ENCODE measurements around the gene TTLL13.

DNA sequence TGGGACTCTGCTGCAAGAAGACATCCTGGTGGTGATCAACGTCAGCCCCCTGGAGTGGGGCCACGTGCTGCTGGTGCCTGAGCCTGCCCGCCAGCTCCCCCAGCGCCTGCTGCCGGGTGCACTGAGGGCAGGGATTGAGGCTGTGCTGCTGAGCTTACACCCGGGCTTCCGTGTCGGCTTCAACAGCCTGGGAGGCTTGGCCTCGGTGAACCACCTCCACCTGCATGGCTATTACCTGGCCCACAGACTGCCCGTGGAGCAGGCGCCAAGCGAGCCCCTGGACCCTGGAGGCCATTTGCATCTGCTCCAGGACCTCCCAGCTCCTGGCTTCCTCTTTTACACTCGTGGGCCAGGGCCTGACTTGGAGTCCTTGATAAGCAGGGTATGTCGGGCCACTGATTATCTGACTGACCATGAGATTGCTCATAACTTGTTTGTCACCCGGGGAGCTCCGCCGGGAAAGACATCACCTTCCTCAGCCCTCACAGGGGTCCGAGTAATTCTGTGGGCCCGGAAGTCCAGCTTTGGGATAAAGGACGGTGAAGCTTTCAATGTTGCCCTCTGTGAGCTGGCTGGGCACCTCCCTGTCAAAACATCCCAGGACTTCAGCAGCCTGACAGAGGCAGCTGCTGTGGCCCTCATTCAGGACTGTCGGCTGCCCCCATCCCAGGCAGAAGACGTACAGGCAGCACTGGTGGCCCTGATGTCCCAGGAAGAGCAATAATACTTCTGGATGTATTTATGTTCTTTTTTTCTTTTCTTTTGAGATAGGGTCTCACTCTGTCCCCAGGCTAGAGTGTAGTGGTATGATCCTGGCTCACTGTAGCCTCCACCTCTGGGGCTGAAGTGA, 7.8 kb upstream of the TTLL13 start:
- TF ChIP-seq, protein P1, sequence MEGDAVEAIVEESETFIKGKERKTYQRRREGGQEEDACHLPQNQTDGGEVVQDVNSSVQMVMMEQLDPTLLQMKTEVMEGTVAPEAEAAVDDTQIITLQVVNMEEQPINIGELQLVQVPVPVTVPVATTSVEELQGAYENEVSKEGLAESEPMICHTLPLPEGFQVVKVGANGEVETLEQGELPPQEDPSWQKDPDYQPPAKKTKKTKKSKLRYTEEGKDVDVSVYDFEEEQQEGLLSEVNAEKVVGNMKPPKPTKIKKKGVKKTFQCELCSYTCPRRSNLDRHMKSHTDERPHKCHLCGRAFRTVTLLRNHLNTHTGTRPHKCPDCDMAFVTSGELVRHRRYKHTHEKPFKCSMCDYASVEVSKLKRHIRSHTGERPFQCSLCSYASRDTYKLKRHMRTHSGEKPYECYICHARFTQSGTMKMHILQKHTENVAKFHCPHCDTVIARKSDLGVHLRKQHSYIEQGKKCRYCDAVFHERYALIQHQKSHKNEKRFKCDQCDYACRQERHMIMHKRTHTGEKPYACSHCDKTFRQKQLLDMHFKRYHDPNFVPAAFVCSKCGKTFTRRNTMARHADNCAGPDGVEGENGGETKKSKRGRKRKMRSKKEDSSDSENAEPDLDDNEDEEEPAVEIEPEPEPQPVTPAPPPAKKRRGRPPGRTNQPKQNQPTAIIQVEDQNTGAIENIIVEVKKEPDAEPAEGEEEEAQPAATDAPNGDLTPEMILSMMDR (conservative IDR thresholded peaks at IDR 0.05; ENCODE audit: low read length), result no peak
- no peak for TF ChIP-seq EZH2phosphoT487 (IDR thresholded peaks at IDR 0.05; ENCODE audit: borderline replicate concordance, low read depth, low read length)

Measured in OCI-LY7 (cell line).